HCEC 1CT (cell line): Measurements from ENCODE around the gene FAM32A.
"Not testable (repeated sequence)": the region's sequence is repeated elsewhere in the genome, so short reads cannot be mapped to it uniquely, and the experiment has no call there.

Experiments used
- DNase-seq: peaks from one replicate; pipeline ENCODE4 v3.0.0-alpha.2; 2017

FAM32A gene

GRCh38 chr19:16166417-16166816, 18.8 kb upstream of the FAM32A start:
- DNase-seq: no peak

DNA sequence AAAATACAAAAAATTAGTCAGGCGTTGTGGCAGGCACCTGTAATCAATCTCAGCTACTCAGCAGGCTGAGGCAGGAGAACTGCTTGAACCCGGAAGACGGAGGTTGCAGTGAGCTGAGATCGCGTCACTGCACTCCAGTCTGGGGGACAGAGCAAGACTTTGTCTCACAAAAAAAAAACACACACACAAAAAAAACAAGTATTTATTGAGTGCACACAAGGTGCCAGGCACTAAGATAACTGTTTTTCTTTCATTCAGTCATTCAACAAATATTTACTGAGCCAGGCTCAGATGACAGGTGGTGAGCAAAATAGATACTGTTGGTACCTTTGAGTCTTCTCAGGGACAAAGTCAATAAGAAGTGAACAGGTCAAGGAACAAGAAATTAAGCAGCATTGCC, 18.2 kb upstream of the FAM32A start:
- no peak for DNase-seq

DNA sequence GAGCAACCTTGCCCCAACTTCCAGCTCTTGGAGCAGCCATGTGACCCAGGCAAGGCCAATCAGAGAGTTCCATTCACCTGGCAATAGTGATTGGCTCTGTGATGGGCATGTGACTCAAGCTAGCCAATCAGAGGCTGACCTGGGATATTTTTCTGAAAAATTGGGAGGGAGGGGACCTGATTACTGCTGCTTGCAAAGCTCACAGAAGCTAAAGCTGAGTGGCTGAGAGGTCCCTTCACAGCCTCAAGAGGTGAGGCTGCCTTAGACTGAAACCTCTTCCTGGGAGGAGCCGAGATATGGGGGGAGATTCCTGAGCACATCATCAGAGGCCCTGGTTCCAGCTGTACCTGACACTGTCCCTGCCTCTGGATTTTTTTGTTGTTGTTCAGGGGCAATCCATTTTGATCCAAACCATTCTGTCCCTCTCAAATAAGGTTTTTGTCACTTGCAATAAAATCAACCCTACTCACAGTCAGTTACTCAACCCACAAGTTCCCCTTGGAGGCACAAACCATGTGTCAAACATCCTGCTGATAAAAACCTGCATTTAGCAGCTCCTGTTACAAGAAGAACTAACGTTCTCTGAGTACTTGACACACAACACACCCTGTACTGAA, 16.6 kb upstream of the FAM32A start:
- DNase-seq: no peak

- DNase-seq: no peak
These were observed 15.1 kb upstream of the FAM32A start for GRCh38 chr19:16170134-16170533.

DNA sequence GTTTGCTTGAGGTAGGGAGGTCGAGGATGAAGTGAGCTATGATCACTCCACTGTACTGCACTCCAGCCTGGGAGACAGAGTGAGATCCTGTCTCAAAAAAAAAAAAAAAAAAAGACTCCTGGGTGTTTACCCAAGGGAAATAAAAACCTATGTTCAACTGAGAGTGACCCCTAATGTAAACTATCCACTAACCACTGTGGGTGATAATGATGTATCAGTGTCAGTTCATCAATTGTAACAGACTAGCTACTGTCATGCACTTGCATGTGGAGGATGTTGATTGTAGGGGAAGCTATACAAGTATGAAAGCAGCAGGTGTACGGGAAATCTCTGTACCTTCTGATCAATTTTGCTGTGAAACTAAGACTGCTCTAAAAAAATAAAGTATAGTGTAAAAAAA, 9.3 kb upstream of the FAM32A start:
- DNase-seq: no peak

DNA sequence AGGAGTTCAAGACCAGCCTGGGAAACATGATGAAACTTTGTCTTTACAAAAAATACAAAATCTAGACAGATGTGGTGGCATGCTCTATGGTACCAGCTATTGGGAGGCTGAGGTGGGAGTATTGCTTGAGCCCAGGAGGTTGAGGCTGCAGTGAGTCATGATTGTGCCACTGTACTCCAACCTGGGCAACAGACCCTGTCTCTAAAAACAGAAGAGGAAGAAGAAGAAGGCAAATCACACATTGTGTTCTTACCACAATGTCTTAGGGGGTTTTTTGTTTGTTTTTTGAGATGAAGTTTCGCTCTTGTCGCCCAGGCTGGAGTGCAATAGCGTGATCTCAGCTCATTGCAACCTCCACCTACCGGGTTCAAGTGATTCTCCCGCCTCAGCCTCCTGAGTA, 6.3 kb upstream of the FAM32A start:
- DNase-seq: not testable (repeated sequence)

DNA sequence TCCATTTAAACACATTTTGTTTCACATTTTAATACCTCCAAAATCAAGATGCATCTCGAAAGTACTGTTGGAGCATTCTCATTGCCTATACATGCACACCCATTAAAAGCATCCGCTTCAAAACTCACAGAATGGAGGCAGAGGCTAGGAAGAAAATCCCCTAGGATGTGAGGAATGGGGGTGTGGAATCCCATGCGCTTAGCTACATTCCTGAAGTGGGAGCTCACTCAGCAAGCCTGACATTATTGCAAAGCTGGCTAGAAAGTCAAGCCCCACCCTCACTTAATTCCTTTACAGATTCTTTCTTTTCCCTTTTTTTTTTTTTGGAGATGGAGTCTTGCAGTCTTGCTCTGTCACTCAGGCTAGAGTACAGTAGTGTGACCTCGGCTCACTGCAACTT, 4.6 kb upstream of the FAM32A start:
- peak; percentile 81 for DNase-seq

DNA sequence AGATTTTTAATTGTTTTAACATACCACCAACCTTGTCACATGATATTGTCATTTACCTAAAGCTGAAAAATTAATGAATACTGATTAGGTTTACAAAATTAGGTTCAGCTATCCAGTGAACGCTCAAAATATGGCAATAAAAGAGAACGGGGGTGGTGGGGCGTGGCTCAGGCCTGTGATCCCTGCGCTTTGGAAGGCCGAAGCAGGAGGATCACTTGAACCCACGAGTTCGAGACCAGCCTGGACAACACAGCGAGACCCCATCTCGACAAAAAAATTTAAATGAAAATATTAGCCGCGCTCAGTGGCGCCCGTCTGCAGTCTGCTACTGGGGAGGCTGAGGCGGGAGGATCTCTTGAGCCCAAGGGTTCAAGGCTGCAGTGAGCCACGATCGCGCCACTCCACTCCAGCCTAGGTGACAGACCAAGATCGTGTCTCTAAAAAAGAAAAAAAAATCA, 516 bp upstream of the FAM32A start:
- no peak for DNase-seq

DNA sequence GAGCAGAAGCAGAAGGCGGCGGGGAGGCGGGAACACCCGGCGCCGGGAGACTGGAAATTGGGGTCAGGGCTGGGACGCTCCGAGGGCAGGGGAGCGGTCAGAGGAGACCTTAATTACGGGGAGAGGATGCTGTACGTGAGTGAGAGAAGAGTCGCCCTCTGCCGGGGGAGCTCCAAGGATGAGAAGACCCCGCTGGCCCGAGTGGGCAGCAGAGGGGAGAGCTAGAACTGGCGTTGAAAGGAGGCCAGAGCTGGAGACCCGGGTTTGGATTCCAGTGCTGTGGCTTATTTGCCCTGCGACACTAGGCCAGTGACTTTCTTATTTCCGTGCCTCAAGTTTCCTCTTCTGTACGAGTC, 536 bp downstream of the FAM32A start:
- peak; percentile 18 for DNase-seq

GRCh38 chr19:16188521-16188920, 3.3 kb downstream of the FAM32A start:
- no peak for DNase-seq

- no peak for DNase-seq
These were observed 5.0 kb downstream of the FAM32A start for GRCh38 chr19:16190198-16190597.

- DNase-seq: no peak
These were observed 5.5 kb downstream of the FAM32A start for GRCh38 chr19:16190736-16191135.

GRCh38 chr19:16191216-16191908, 6.2 kb downstream of the FAM32A start:
- DNase-seq: no peak

DNA sequence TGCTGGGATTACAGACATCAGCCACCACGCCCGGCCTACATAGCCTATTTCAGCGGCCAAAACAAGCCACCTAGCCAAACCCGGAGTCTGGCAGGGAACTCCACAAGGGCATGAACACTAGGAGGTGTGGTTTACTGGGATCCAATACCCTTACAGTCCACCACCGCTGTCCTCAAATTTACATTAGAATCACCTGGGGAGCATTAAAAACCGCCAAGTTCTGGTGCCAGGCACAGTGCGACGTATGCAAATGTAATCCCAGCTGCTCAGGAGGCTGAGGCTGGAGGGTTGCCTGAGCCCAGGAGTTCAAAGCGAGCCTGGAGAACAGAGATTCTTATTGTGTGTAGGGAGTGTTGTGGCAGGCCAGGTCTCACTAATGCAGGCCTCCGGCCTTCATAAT, 8.3 kb downstream of the FAM32A start:
- DNase-seq: no peak

GRCh38 chr19:16197188-16197621, 12.0 kb downstream of the FAM32A start:
- peak; percentile 96 for DNase-seq

GRCh38 chr19:16197622-16198369, 12.6 kb downstream of the FAM32A start, which contains the start of gene AP1M1:
Gene AP1M1 (plus strand): TSS chr19:16197911. CDS start chr19:16198027, 116 bp downstream.
- peak; percentile 94 for DNase-seq

- no peak for DNase-seq
These were observed 13.1 kb downstream of the FAM32A start for GRCh38 chr19:16198370-16198651.

GRCh38 chr19:16199275-16199932, 14.2 kb downstream of the FAM32A start:
- no peak for DNase-seq

GRCh38 chr19:16200038-16201010, 15.1 kb downstream of the FAM32A start:
- peak; percentile 12 for DNase-seq

GRCh38 chr19:16201011-16201391, 15.8 kb downstream of the FAM32A start:
- no peak for DNase-seq

- DNase-seq: no peak
These were observed 17.4 kb downstream of the FAM32A start for GRCh38 chr19:16202320-16203255.
